ENCODE measurements around the gene DDX51.
A peak's percentile ranks its signal among the peaks of the same experiment; 100 is the strongest.

The DDX51 gene

GRCh38 chr12:132178801-132179401, 34.8 kb upstream of the DDX51 start:
- no peak for TF ChIP-seq SIN3A (IDR thresholded peaks at IDR 0.05; ENCODE audit: borderline replicate concordance, insufficient read depth, low read length)

- 0 out of 4 replicates have a peak, but pooled peaks of 1 of the 2 experiments have one; percentile 34 for TF ChIP-seq REST (IDR thresholded peaks at IDR 0.05; ENCODE audit: insufficient read depth in 1 of 2, low read depth in 2 of 2, low read length in 2 of 2)
- no peak for TF ChIP-seq SIN3A (IDR thresholded peaks at IDR 0.05; ENCODE audit: borderline replicate concordance, insufficient read depth, low read length)
These were observed 34.2 kb upstream of the DDX51 start for GRCh38 chr12:132178316-132178715.

GRCh38 chr12:132176920-132177551, 32.9 kb upstream of the DDX51 start:
- no peak for TF ChIP-seq POLR2AphosphoS5 (IDR thresholded peaks at IDR 0.05; ENCODE audit: low read depth, low read length)
- TF ChIP-seq REST (IDR thresholded peaks at IDR 0.05; ENCODE audit: insufficient read depth in 1 of 2, low read depth in 2 of 2, low read length in 2 of 2) = peak in 1 of 2 experiments; percentile 51; a peak in 1 of 4 replicates
- no peak for TF ChIP-seq TAF1 (IDR thresholded peaks at IDR 0.05; ENCODE audit: borderline replicate concordance, insufficient read depth, low read length)
- TF ChIP-seq FOXP2 (optimal IDR thresholded peaks at IDR 0.05; ENCODE audit: borderline replicate concordance, extremely low read depth, extremely low read length, insufficient read depth) = no peak

GRCh38 chr12:132176385-132176919, 32.3 kb upstream of the DDX51 start:
- no peak for TF ChIP-seq REST (IDR thresholded peaks at IDR 0.05; ENCODE audit: insufficient read depth in 1 of 2, low read depth in 2 of 2, low read length in 2 of 2)
- no peak for TF ChIP-seq TAF1 (IDR thresholded peaks at IDR 0.05; ENCODE audit: borderline replicate concordance, insufficient read depth, low read length)
- no peak for TF ChIP-seq SIN3A (IDR thresholded peaks at IDR 0.05; ENCODE audit: borderline replicate concordance, insufficient read depth, low read length)
- TF ChIP-seq POLR2AphosphoS5 (IDR thresholded peaks at IDR 0.05; ENCODE audit: low read depth, low read length) = no peak
- no peak for TF ChIP-seq FOXP2 (optimal IDR thresholded peaks at IDR 0.05; ENCODE audit: borderline replicate concordance, extremely low read depth, extremely low read length, insufficient read depth)

- TF ChIP-seq SIN3A (IDR thresholded peaks at IDR 0.05; ENCODE audit: borderline replicate concordance, insufficient read depth, low read length) = no peak
These were observed 31.6 kb upstream of the DDX51 start for GRCh38 chr12:132175496-132176384.

Data from PFSK-1 (cell line).